ENCODE measurements around the gene FZD7.
A peak's percentile ranks its signal among the peaks of the same experiment; 100 is the strongest.

The FZD7 gene

GRCh38 chr2:202030691-202031090, 3.0 kb upstream of the FZD7 start:
- TF ChIP-seq, protein P1, sequence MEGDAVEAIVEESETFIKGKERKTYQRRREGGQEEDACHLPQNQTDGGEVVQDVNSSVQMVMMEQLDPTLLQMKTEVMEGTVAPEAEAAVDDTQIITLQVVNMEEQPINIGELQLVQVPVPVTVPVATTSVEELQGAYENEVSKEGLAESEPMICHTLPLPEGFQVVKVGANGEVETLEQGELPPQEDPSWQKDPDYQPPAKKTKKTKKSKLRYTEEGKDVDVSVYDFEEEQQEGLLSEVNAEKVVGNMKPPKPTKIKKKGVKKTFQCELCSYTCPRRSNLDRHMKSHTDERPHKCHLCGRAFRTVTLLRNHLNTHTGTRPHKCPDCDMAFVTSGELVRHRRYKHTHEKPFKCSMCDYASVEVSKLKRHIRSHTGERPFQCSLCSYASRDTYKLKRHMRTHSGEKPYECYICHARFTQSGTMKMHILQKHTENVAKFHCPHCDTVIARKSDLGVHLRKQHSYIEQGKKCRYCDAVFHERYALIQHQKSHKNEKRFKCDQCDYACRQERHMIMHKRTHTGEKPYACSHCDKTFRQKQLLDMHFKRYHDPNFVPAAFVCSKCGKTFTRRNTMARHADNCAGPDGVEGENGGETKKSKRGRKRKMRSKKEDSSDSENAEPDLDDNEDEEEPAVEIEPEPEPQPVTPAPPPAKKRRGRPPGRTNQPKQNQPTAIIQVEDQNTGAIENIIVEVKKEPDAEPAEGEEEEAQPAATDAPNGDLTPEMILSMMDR (IDR thresholded peaks at IDR 0.05; ENCODE audit: low read length, missing control alignments) = no peak
- DNase-seq (ENCODE audit: low read depth) = no peak
- H3K4me3 ChIP-seq (replicated peaks; ENCODE audit: low read depth, low read length) = no peak overlapping the region

- no peak overlapping the region for H3K4me3 ChIP-seq (replicated peaks; ENCODE audit: low read depth, low read length)
- TF ChIP-seq, protein P1 (IDR thresholded peaks at IDR 0.05; ENCODE audit: low read length, missing control alignments) = no peak
- no peak for DNase-seq (ENCODE audit: low read depth)
Measured at GRCh38 chr2:202031246-202031951, 2.3 kb upstream of the FZD7 start.

- H3K4me3 ChIP-seq (replicated peaks; ENCODE audit: low read depth, low read length) = peak overlapping the region; percentile 57
- DNase-seq (ENCODE audit: low read depth) = no peak
- TF ChIP-seq, protein P1 (IDR thresholded peaks at IDR 0.05; ENCODE audit: low read length, missing control alignments) = no peak
Measured at GRCh38 chr2:202032846-202033316, 774 bp upstream of the FZD7 start.

GRCh38 chr2:202034249-202035088, 814 bp downstream of the FZD7 start:
- DNase-seq (ENCODE audit: low read depth) = peak; percentile 28
- TF ChIP-seq, protein P1 (IDR thresholded peaks at IDR 0.05; ENCODE audit: low read length, missing control alignments) = no peak

GRCh38 chr2:202035089-202035940, 1.7 kb downstream of the FZD7 start:
- peak; percentile 56 for DNase-seq (ENCODE audit: low read depth)
- peak overlapping the region; percentile 29 for H3K4me3 ChIP-seq (replicated peaks; ENCODE audit: low read depth, low read length)
- TF ChIP-seq, protein P1 (IDR thresholded peaks at IDR 0.05; ENCODE audit: low read length, missing control alignments) = peak; percentile 33

More at GRCh38 chr2:202034249-202035088, 814 bp downstream of the FZD7 start:
- peak overlapping the region; percentile 61 for H3K4me3 ChIP-seq (replicated peaks; ENCODE audit: low read depth, low read length)

DNA sequence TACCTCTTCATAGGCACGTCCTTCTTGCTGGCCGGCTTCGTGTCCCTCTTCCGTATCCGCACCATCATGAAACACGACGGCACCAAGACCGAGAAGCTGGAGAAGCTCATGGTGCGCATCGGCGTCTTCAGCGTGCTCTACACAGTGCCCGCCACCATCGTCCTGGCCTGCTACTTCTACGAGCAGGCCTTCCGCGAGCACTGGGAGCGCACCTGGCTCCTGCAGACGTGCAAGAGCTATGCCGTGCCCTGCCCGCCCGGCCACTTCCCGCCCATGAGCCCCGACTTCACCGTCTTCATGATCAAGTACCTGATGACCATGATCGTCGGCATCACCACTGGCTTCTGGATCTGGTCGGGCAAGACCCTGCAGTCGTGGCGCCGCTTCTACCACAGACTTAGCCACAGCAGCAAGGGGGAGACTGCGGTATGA, 2.3 kb downstream of the FZD7 start:
- TF ChIP-seq, protein P1 (IDR thresholded peaks at IDR 0.05; ENCODE audit: low read length, missing control alignments) = no peak
- no peak for DNase-seq (ENCODE audit: low read depth)
- H3K4me3 ChIP-seq (replicated peaks; ENCODE audit: low read depth, low read length) = no peak overlapping the region
